ENCODE measurements around the gene TMIE.
A peak's percentile ranks its signal among the peaks of the same experiment; 100 is the strongest.

Gene TMIE

GRCh38 chr3:46701181-46701939 is at the start of gene TMIE:
Gene TMIE, plus strand, starts transcription at chr3:46701392. Its CDS starts 96 bp downstream, at chr3:46701488.
- ChIA-PET POLR2A (no interaction called here), CTCF (interaction anchor here (0.7 to 4.7 kb wide), 11 partner anchors 8 to 675 kb away, joined by 3 to 59 read pairs (median 4); no protein-coding TSS in a partner anchor)
- no peak for DNase-seq (ENCODE audit: low read depth, low spot score)
- TF ChIP-seq CTCF (IDR thresholded peaks at IDR 0.05; ENCODE audit: insufficient read depth, low read length, missing control alignments): no peak
- H3K4me3 ChIP-seq (ENCODE audit: low read depth, low read length): peak within 1 kb of the TSS; percentile 32

- CTCF ChIA-PET: interaction anchor here (3.0 kb wide), 1 partner anchor 166 kb away, joined by 13 read pairs; no protein-coding TSS in a partner anchor
- DNase-seq (ENCODE audit: low read depth, low spot score): no peak
- POLR2A ChIA-PET: no interaction called here
- TF ChIP-seq CTCF (IDR thresholded peaks at IDR 0.05; ENCODE audit: insufficient read depth, low read length, missing control alignments): no peak
- H3K4me3 ChIP-seq (ENCODE audit: low read depth, low read length): no peak overlapping the region
These were observed 45.9 kb upstream of the TMIE start for GRCh38 chr3:46655271-46655670.

GRCh38 chr3:46656778-46657556 is 44.2 kb upstream of the TMIE start:
- ChIA-PET POLR2A (no interaction called here), CTCF (interaction anchor here (1.1 to 3.0 kb wide), 3 partner anchors 26 to 168 kb away, joined by 4 to 13 read pairs (median 4); no protein-coding TSS in a partner anchor)
- no peak for TF ChIP-seq CTCF (IDR thresholded peaks at IDR 0.05; ENCODE audit: insufficient read depth, low read length, missing control alignments)
- DNase-seq (ENCODE audit: low read depth, low spot score): no peak
- no peak overlapping the region for H3K4me3 ChIP-seq (ENCODE audit: low read depth, low read length)

GRCh38 chr3:46659285-46659684 is 41.9 kb upstream of the TMIE start:
- ChIA-PET CTCF (no interaction called here), POLR2A (no interaction called here)
- DNase-seq (ENCODE audit: low read depth, low spot score): no peak
- no peak overlapping the region for H3K4me3 ChIP-seq (ENCODE audit: low read depth, low read length)
- no peak for TF ChIP-seq CTCF (IDR thresholded peaks at IDR 0.05; ENCODE audit: insufficient read depth, low read length, missing control alignments)

GRCh38 chr3:46660003-46660402 is 41.2 kb upstream of the TMIE start:
- H3K4me3 ChIP-seq (ENCODE audit: low read depth, low read length): no peak overlapping the region
- CTCF ChIA-PET: interaction anchor here (0.8 to 1.0 kb wide), 2 partner anchors 12 to 14 kb away, joined by 4 read pairs; no protein-coding TSS in a partner anchor
- POLR2A ChIA-PET: no interaction called here
- DNase-seq (ENCODE audit: low read depth, low spot score): no peak
- TF ChIP-seq CTCF (IDR thresholded peaks at IDR 0.05; ENCODE audit: insufficient read depth, low read length, missing control alignments): no peak

All from AG04449 (cell line).